ENCODE data around the gene SLX4IP.

The SLX4IP gene

GRCh38 chr20:10636326-10636818 is 201.3 kb downstream of the SLX4IP start:
- no peak overlapping the region for H3K4me3 ChIP-seq (ENCODE audit: low read depth, low read length)
- no peaks in the 10 kb centered on the region; the same call in 1 of the 2 replicates for H3K4me1 ChIP-seq (ENCODE audit: control insufficient read depth, insufficient read depth, low read length)
- TF ChIP-seq, protein P1, sequence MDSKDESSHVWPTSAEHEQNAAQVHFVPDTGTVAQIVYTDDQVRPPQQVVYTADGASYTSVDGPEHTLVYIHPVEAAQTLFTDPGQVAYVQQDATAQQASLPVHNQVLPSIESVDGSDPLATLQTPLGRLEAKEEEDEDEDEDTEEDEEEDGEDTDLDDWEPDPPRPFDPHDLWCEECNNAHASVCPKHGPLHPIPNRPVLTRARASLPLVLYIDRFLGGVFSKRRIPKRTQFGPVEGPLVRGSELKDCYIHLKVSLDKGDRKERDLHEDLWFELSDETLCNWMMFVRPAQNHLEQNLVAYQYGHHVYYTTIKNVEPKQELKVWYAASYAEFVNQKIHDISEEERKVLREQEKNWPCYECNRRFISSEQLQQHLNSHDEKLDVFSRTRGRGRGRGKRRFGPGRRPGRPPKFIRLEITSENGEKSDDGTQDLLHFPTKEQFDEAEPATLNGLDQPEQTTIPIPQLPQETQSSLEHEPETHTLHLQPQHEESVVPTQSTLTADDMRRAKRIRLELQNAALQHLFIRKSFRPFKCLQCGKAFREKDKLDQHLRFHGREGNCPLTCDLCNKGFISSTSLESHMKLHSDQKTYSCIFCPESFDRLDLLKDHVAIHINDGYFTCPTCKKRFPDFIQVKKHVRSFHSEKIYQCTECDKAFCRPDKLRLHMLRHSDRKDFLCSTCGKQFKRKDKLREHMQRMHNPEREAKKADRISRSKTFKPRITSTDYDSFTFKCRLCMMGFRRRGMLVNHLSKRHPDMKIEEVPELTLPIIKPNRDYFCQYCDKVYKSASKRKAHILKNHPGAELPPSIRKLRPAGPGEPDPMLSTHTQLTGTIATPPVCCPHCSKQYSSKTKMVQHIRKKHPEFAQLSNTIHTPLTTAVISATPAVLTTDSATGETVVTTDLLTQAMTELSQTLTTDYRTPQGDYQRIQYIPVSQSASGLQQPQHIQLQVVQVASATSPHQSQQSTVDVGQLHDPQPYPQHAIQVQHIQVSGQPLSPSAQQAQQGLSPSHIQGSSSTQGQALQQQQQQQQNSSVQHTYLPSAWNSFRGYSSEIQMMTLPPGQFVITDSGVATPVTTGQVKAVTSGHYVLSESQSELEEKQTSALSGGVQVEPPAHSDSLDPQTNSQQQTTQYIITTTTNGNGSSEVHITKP (tag by site-specific recombination; IDR thresholded peaks at IDR 0.05), result peak; percentile 51; the same call in 1 of the 2 replicates
- TF ChIP-seq ZSCAN30 (tag by site-specific recombination; IDR thresholded peaks at IDR 0.05), result no peak
- POLR2A ChIA-PET, result interaction anchor here (0.7 kb wide), 2 partner anchors 8 to 19 kb away, joined by 3 to 4 read pairs; no protein-coding TSS in a partner anchor
- no peaks in the 10 kb centered on the region for H3K9me3 ChIP-seq (ENCODE audit: control insufficient read depth, insufficient read depth, low read depth, low read length)
- no peak overlapping the region for H3K27ac ChIP-seq (ENCODE audit: extremely low read depth, low read depth, low read length)
- H3K36me3 ChIP-seq (ENCODE audit: control insufficient read depth in 2 of 2, insufficient read depth in 1 of 2, low read length in 2 of 2), result peaks cover 14 to 44% of the 10 kb centered on the region in 2 experiments; a peak in 2 of 3 replicates
- CTCF ChIA-PET, result interaction anchor here (0.6 to 1.1 kb wide), 3 partner anchors 9 to 907 kb away, joined by 3 read pairs; no protein-coding TSS in a partner anchor

- no peak overlapping the region for H3K27ac ChIP-seq (ENCODE audit: extremely low read depth, low read depth, low read length)
- CTCF ChIA-PET, result interaction anchor here (0.6 to 1.1 kb wide), 3 partner anchors 9 to 906 kb away, joined by 3 read pairs; no protein-coding TSS in a partner anchor
Observed at GRCh38 chr20:10637031-10637559, 202.0 kb downstream of the SLX4IP start.

GRCh38 chr20:10637563-10637962 is 202.5 kb downstream of the SLX4IP start:
- no peak overlapping the region for H3K27ac ChIP-seq (ENCODE audit: extremely low read depth, low read depth, low read length)
- H3K36me3 ChIP-seq (ENCODE audit: control insufficient read depth in 2 of 2, insufficient read depth in 1 of 2, low read length in 2 of 2), result peaks cover 14 to 56% of the 10 kb centered on the region in 2 experiments; a peak in 2 of 3 replicates
- no peaks in the 10 kb centered on the region; the same call in 1 of the 2 replicates for H3K4me1 ChIP-seq (ENCODE audit: control insufficient read depth, insufficient read depth, low read length)
- H3K9me3 ChIP-seq (ENCODE audit: control insufficient read depth, insufficient read depth, low read depth, low read length), result no peaks in the 10 kb centered on the region
- TF ChIP-seq ZNF221 (tag by site-specific recombination; IDR thresholded peaks at IDR 0.05; ENCODE audit: borderline replicate concordance) (no peak), ZNF707 (tag by site-specific recombination; IDR thresholded peaks at IDR 0.05) (no peak), ZIC2 (tag by site-specific recombination; IDR thresholded peaks at IDR 0.05) (peak; percentile 25; the same call in 1 of the 2 replicates)
- H3K4me3 ChIP-seq (ENCODE audit: low read depth, low read length), result no peak overlapping the region
- CTCF ChIA-PET, result interaction anchor here (0.5 to 0.6 kb wide), 2 partner anchors 366 to 1229 kb away, joined by 3 to 4 read pairs; no protein-coding TSS in a partner anchor
- POLR2A ChIA-PET, result no interaction called here

More at GRCh38 chr20:10637031-10637559, 202.0 kb downstream of the SLX4IP start:
- H3K4me3 ChIP-seq (ENCODE audit: low read depth, low read length), result no peak overlapping the region
- TF ChIP-seq KLF1 (tag by site-specific recombination; IDR thresholded peaks at IDR 0.05) (peak; percentile 34; the same call in 1 of the 2 replicates), ZBTB21 (tag by site-specific recombination; IDR thresholded peaks at IDR 0.05) (no peak)
- POLR2A ChIA-PET, result interaction anchor here (0.7 kb wide), 2 partner anchors 7 to 18 kb away, joined by 3 to 4 read pairs; no protein-coding TSS in a partner anchor
- no peaks in the 10 kb centered on the region for H3K9me3 ChIP-seq (ENCODE audit: control insufficient read depth, insufficient read depth, low read depth, low read length)
- peaks cover 14 to 52% of the 10 kb centered on the region in 2 experiments; a peak in 2 of 3 replicates for H3K36me3 ChIP-seq (ENCODE audit: control insufficient read depth in 2 of 2, insufficient read depth in 1 of 2, low read length in 2 of 2)
- no peaks in the 10 kb centered on the region; the same call in 1 of the 2 replicates for H3K4me1 ChIP-seq (ENCODE audit: control insufficient read depth, insufficient read depth, low read length)

DNA sequence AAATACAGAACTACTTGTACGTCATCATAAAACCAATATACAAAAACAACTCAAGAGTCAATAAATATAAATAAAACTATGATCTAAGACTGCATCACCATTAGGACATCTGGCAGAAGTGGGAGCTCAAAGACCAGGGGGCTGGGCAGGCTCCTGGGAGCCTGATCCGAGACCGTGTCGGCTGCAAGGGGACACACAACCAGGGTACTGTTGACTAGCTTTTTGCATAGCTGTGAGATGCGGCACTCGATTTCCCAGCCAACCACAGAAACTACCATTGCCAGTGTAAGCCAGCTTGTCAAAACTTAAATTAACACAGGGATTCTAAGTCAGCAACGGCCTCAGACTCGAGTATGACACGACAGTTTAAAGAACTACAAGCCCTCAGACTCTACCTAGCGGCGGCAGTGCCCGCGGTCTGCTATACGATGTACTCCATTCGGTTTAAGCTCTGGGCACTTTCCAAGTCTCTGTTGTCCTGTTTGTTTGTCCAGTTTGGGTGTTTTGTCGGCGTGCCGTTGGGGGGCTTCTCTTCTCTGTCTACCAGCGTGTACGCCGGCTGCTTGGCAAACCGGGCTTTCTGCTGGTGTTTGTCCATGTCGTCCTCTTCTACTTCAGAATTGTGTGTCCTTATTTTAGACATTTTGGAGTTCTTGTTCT is 204.1 kb downstream of the SLX4IP start:
- CTCF ChIA-PET, result interaction anchor here (0.6 to 0.9 kb wide), 4 partner anchors 20 to 214 kb away, joined by 3 to 6 read pairs (median 3); partner anchors contain the start of gene JAG1
- H3K36me3 ChIP-seq (ENCODE audit: control insufficient read depth in 2 of 2, insufficient read depth in 1 of 2, low read length in 2 of 2), result peaks cover 16 to 73% of the 10 kb centered on the region in 2 experiments

More for the DNA sequence above, 204.1 kb downstream of the SLX4IP start:
- POLR2A ChIA-PET, result no interaction called here
- no peak overlapping the region for H3K4me3 ChIP-seq (ENCODE audit: low read depth, low read length)
- H3K4me1 ChIP-seq (ENCODE audit: control insufficient read depth, insufficient read depth, low read length), result no peaks in the 10 kb centered on the region; the same call in 1 of the 2 replicates
- no peak overlapping the region for H3K27ac ChIP-seq (ENCODE audit: extremely low read depth, low read depth, low read length)
- H3K9me3 ChIP-seq (ENCODE audit: control insufficient read depth, insufficient read depth, low read depth, low read length), result no peaks in the 10 kb centered on the region
- TF ChIP-seq, protein P2, sequence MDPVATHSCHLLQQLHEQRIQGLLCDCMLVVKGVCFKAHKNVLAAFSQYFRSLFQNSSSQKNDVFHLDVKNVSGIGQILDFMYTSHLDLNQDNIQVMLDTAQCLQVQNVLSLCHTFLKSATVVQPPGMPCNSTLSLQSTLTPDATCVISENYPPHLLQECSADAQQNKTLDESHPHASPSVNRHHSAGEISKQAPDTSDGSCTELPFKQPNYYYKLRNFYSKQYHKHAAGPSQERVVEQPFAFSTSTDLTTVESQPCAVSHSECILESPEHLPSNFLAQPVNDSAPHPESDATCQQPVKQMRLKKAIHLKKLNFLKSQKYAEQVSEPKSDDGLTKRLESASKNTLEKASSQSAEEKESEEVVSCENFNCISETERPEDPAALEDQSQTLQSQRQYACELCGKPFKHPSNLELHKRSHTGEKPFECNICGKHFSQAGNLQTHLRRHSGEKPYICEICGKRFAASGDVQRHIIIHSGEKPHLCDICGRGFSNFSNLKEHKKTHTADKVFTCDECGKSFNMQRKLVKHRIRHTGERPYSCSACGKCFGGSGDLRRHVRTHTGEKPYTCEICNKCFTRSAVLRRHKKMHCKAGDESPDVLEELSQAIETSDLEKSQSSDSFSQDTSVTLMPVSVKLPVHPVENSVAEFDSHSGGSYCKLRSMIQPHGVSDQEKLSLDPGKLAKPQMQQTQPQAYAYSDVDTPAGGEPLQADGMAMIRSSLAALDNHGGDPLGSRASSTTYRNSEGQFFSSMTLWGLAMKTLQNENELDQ (tag by site-specific recombination; IDR thresholded peaks at IDR 0.05; ENCODE audit: low read depth), result no peak
- TF ChIP-seq BCL11A (tag by site-specific recombination; IDR thresholded peaks at IDR 0.05; ENCODE audit: low read depth) (no peak), ZNF610 (tag by site-specific recombination; IDR thresholded peaks at IDR 0.05; ENCODE audit: borderline replicate concordance) (no peak), ZBTB8A (tag by site-specific recombination; IDR thresholded peaks at IDR 0.05) (no peak)

Measured in HEK293 (cell line).